GM21723 (cell line): ENCODE data around the gene OPCML.

ENCODE experiments used
- ATAC-seq: cut with Tn5 transposase; IDR thresholded peaks from one replicate; pipeline ENCODE4 v1.9.1; 2021; ENCODE audit warnings: mild to moderate bottlenecking, moderate library complexity; ENCODE audit not compliant: unreplicated experiment

OPCML gene

GRCh38 chr11:132551016-132551415 is 981.3 kb downstream of the OPCML start:
- ATAC-seq = no peak

- ATAC-seq = no peak
These were observed 982.7 kb downstream of the OPCML start for GRCh38 chr11:132549561-132549960.

GRCh38 chr11:132549001-132549400 is 983.3 kb downstream of the OPCML start:
- no peak for ATAC-seq

- no peak for ATAC-seq
These were observed 988.3 kb downstream of the OPCML start for GRCh38 chr11:132544007-132544406.

GRCh38 chr11:132541794-132542193 is 990.5 kb downstream of the OPCML start:
- no peak for ATAC-seq

- no peak for ATAC-seq
These were observed 991.7 kb downstream of the OPCML start for GRCh38 chr11:132540581-132540980.

- no peak for ATAC-seq
These were observed 992.5 kb downstream of the OPCML start for GRCh38 chr11:132539590-132540368.

- no peak for ATAC-seq
These were observed 993.7 kb downstream of the OPCML start for GRCh38 chr11:132538642-132539041.

- no peak for ATAC-seq
These were observed 996.5 kb downstream of the OPCML start for GRCh38 chr11:132535830-132536229.

- no peak for ATAC-seq
These were observed 1000.4 kb downstream of the OPCML start for GRCh38 chr11:132531921-132532320.

GRCh38 chr11:132528181-132528580 is 1004.1 kb downstream of the OPCML start:
- ATAC-seq = no peak

- no peak for ATAC-seq
These were observed 1008.4 kb downstream of the OPCML start for GRCh38 chr11:132523929-132524328.

GRCh38 chr11:132520199-132520598 is 1012.1 kb downstream of the OPCML start:
- ATAC-seq = no peak

GRCh38 chr11:132519241-132519815 is 1013.0 kb downstream of the OPCML start:
- ATAC-seq = no peak

GRCh38 chr11:132504501-132505041 is 1027.7 kb downstream of the OPCML start:
- ATAC-seq = no peak

- ATAC-seq = no peak
These were observed 1030.9 kb downstream of the OPCML start for GRCh38 chr11:132501356-132501755.

GRCh38 chr11:132499661-132500060 is 1032.6 kb downstream of the OPCML start:
- no peak for ATAC-seq

- no peak for ATAC-seq
These were observed 1036.0 kb downstream of the OPCML start for GRCh38 chr11:132496341-132496740.

- ATAC-seq = no peak
These were observed 1038.5 kb downstream of the OPCML start for GRCh38 chr11:132493801-132494200.

- ATAC-seq = no peak
These were observed 1041.3 kb downstream of the OPCML start for GRCh38 chr11:132490978-132491377.

GRCh38 chr11:132486060-132486459 is 1046.2 kb downstream of the OPCML start:
- ATAC-seq = no peak

- no peak for ATAC-seq
These were observed 1057.3 kb downstream of the OPCML start for GRCh38 chr11:132475026-132475425.
